ACC112 (cell line): ENCODE measurements around the gene NYNRIN.
"Not testable (repeated sequence)": the region's sequence is repeated elsewhere in the genome, so short reads cannot be mapped to it uniquely, and the experiment has no call there.

Experiments used
- H2AFZ ChIP-seq: fragments of 200-600 bp; sonication (generic); one replicate; pipeline ENCODE4 v1.6.0; 2017; ENCODE audit warnings: antibody characterized with exemption, low read length; ENCODE audit not compliant: unreplicated experiment
- H3K27ac ChIP-seq: fragments of 200-600 bp; sonication (generic); 2 replicates; pipeline ENCODE4 v1.5.1; 2014; ENCODE audit warnings: low read depth, mild to moderate bottlenecking, antibody characterized with exemption, low read length, moderate library complexity
- H3K27me3 ChIP-seq: fragments of 200-600 bp; sonication (generic); 2 replicates; pipeline ENCODE4 v1.6.1; 2014; ENCODE audit warnings: mild to moderate bottlenecking, antibody characterized with exemption, low read length, moderate library complexity, mixed read lengths; ENCODE audit not compliant: insufficient read depth
- H3K36me3 ChIP-seq: fragments of 200-600 bp; sonication (generic); 2 replicates; pipeline ENCODE4 v1.6.1; 2016; ENCODE audit warnings: mild to moderate bottlenecking, antibody characterized with exemption, low read length, moderate library complexity, mixed read lengths; ENCODE audit not compliant: insufficient read depth
- H3K4me1 ChIP-seq: fragments of 200-600 bp; sonication (generic); one replicate; pipeline ENCODE4 v1.6.1; 2016; ENCODE audit warnings: low read length, mixed read lengths; ENCODE audit not compliant: insufficient read depth, unreplicated experiment, control insufficient read depth
- H3K4me3 ChIP-seq: fragments of 200-600 bp; sonication (generic); 2 replicates; pipeline ENCODE4 v1.5.1; 2014; ENCODE audit warnings: mild to moderate bottlenecking, low read depth, low read length
- H3K79me2 ChIP-seq: fragments of 200-600 bp; sonication (generic); one replicate; pipeline ENCODE4 v1.6.0; 2016; ENCODE audit warnings: low read length; ENCODE audit not compliant: control insufficient read depth, unreplicated experiment, insufficient read depth

NYNRIN gene

DNA sequence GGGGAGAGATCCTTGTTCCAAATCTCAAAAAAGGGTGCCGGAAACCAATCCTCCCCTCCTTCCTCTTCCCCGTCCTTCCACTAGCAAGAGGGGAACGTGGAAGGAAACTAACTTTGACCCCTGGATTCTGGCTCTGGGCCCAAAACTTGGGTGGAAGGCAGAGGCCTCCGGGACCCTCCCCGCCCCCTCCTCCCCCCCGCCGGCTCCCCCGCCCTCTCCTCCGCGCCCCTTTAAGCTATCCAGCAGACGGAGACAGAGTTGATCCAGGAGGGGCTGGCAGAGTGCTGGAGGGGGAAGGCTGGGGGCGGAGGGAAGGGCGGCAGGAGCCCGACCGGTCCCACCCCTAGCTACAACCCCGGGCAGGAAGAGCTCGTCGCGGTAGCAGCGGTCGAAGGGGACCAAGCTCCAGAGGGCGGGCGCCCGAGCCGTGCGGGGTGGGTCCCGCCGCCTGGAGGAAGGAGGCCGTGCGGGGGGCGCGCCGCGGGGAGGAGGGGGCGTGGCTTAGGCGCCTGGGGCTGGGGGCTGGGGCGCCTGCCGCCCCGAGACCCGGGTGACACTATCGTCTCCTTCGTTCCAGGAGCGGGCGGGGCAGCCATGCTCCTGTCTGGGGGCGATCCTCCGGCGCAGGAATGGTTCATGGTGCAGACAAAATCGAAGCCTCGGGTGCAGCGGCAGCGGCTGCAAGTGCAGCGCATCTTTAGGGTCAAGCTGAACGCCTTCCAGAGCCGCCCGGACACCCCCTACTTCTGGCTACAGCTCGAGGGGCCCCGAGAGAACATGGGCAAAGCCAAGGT is at the start of gene NYNRIN:
Gene NYNRIN, plus strand, starts transcription at position 351 of the 794 bp plus-strand sequence. Its CDS starts 244 bp downstream, at position 595.
- H3K27ac ChIP-seq: no peak within 1 kb of the TSS
- H3K4me1 ChIP-seq: peaks cover 17% of the 10 kb centered on the region
- peak within 1 kb of the TSS; percentile 74 for H2AFZ ChIP-seq
- H3K27me3 ChIP-seq: no peaks in the 10 kb centered on the region
- peak within 1 kb of the TSS; percentile 90 for H3K4me3 ChIP-seq
- no peaks in the 10 kb centered on the region for H3K79me2 ChIP-seq
- no peaks in the 10 kb centered on the region for H3K36me3 ChIP-seq

GRCh38 chr14:24349742-24350141 is 49.1 kb upstream of the NYNRIN start:
- Histone ChIP-seq H2AFZ (no peak overlapping the region), H3K36me3 (no peaks in the 10 kb centered on the region), H3K4me3 (no peak overlapping the region), H3K27ac (no peak overlapping the region), H3K27me3 (no peaks in the 10 kb centered on the region), H3K79me2 (no peaks in the 10 kb centered on the region), H3K4me1 (peaks cover 11% of the 10 kb centered on the region)

DNA sequence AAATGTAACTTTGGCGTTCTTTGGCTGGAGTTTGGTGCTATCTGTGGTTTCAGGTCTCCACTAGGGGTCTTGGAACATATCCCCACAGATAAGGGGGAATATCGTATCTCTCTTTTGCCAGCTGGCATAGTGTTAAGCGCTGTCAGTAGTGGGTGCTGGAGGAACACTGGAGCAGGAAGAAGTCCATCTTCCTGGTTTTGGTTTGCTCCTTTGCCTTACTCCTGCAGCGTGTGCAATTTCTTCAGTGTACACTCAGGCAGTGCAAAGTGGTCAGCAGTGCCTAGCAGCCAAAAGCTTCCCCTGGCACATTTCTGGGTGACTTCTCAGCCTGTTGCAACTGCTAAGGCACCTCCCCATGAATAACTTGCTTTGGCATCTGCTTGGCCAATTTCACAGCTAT is 47.3 kb upstream of the NYNRIN start:
- no peak overlapping the region for H2AFZ ChIP-seq
- H3K4me3 ChIP-seq: no peak overlapping the region
- no peaks in the 10 kb centered on the region for H3K79me2 ChIP-seq
- H3K4me1 ChIP-seq: peaks cover 11% of the 10 kb centered on the region
- H3K36me3 ChIP-seq: no peaks in the 10 kb centered on the region
- H3K27me3 ChIP-seq: no peaks in the 10 kb centered on the region
- H3K27ac ChIP-seq: no peak overlapping the region

GRCh38 chr14:24353559-24354481 is 45.0 kb upstream of the NYNRIN start:
- Histone ChIP-seq H3K4me1 (peaks cover 11% of the 10 kb centered on the region), H3K27me3 (no peaks in the 10 kb centered on the region), H3K27ac (peak overlapping the region; percentile 51), H3K4me3 (no peak overlapping the region), H2AFZ (no peak overlapping the region), H3K36me3 (no peaks in the 10 kb centered on the region), H3K79me2 (no peaks in the 10 kb centered on the region)

DNA sequence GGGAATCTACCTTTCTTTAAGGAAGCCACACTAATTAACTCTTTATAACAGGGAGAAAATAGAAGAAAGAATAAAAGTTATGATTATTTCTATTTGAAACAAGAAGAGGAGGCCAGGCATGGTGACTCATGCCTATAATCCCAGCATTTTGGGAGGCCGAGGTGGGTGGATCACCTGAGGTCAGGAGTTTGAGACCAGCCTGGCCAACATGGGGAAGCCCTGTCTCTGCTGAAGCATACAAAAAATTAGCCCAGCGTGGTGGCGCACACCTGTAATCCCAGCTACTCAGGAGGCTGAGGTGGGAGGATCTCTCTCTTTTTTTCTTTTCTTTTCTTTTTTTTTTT is 44.3 kb upstream of the NYNRIN start:
- not testable (repeated sequence) for H3K4me3 ChIP-seq, H3K36me3 ChIP-seq, H2AFZ ChIP-seq, H3K27me3 ChIP-seq, H3K79me2 ChIP-seq
- H3K4me1 ChIP-seq: peaks cover 11% of the 10 kb centered on the region
- peak overlapping the region; percentile 51 for H3K27ac ChIP-seq

DNA sequence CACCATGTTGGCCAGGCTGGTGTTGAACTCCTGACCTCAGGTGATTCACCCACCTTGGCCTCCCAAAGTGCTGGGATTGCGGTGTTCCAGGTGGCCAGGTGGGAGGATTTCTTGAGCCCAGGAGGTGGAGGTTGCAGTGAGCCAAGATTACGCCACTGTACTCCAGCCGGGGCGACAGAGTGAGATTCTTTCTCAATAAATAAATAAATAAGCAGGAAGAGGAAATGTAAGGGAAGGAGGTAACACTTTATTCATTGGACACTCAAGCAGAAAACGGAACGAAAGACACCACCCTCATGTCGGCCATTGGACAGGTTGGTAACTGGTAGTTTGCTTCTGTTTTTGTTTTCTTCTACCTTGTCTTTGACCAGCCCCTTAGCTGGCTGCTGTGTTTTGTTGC is 43.8 kb upstream of the NYNRIN start:
- Histone ChIP-seq H3K27me3 (no peaks in the 10 kb centered on the region), H2AFZ (no peak overlapping the region), H3K4me3 (no peak overlapping the region), H3K27ac (no peak overlapping the region), H3K79me2 (no peaks in the 10 kb centered on the region), H3K36me3 (no peaks in the 10 kb centered on the region), H3K4me1 (peaks cover 11% of the 10 kb centered on the region)

DNA sequence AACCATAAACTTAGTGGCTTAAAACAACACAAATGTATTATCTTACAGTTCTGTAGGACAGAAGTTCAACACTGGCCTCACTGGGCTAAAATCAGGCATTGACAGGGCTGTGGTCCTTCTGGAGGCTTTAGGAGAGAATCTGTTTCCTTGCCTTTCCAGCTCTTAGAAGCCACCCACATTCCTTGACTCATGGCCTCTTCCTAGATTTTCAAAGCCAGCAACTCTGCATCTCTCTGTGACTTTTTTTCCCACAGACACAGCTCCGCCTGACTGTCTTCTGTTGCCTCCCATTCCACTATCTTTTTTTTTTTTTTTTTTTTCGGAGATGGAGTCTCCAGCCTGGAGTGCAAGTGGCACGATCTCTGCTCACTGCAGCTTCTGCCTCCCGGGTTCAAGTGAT is 42.6 kb upstream of the NYNRIN start:
- Histone ChIP-seq H3K4me1 (peaks cover 11% of the 10 kb centered on the region), H2AFZ (no peak overlapping the region), H3K27me3 (no peaks in the 10 kb centered on the region), H3K27ac (no peak overlapping the region), H3K79me2 (no peaks in the 10 kb centered on the region), H3K4me3 (no peak overlapping the region), H3K36me3 (no peaks in the 10 kb centered on the region)

DNA sequence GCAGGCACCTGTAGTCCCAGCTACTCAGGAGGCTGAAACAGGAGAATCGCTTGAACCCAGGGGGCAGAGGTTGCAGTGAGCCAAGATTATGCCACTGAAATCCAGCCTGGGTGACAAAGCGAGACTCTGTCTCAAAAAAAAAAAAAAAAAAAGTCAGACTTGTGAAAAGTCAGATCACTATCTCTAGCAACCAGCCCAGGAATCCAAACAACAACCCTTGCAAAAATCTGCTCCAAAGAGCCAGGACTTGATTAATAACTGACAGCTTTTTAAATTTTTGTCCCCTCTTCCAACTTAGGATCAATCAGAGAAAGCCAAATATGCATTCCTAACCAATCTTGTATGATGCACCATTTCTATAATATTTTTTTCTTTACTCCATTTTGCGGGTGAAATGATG is 38.5 kb upstream of the NYNRIN start:
- Histone ChIP-seq H3K36me3 (no peaks in the 10 kb centered on the region), H3K27ac (no peak overlapping the region), H3K4me1 (peaks cover 6% of the 10 kb centered on the region), H3K27me3 (no peaks in the 10 kb centered on the region), H3K4me3 (no peak overlapping the region), H3K79me2 (no peaks in the 10 kb centered on the region), H2AFZ (no peak overlapping the region)

DNA sequence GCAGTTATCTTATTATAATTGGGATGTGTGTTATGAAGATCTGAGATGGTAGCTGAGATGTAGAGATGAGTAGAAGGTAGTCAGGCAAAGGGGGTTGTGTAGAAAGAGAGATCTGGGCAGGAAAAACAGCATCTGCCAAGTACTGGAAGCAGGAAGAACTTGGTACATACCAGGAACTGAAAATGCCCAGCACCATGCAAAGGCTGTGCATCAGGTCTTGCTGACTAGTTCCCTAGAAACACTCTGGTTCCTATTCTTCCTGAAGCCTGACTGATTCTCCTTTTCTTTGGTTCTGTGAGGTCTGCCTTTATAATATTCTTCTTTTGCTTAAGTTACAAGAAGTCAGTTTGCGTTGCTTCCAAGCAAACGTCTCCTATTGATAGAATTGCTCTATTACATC is 37.5 kb upstream of the NYNRIN start:
- peaks cover 11% of the 10 kb centered on the region for H3K4me1 ChIP-seq
- H3K27ac ChIP-seq: no peak overlapping the region
- H3K27me3 ChIP-seq: no peaks in the 10 kb centered on the region
- H3K4me3 ChIP-seq: no peak overlapping the region
- H2AFZ ChIP-seq: no peak overlapping the region
- no peaks in the 10 kb centered on the region for H3K36me3 ChIP-seq
- no peaks in the 10 kb centered on the region for H3K79me2 ChIP-seq

GRCh38 chr14:24362241-24362960 is 36.4 kb upstream of the NYNRIN start:
- H3K36me3 ChIP-seq: no peaks in the 10 kb centered on the region
- no peaks in the 10 kb centered on the region for H3K79me2 ChIP-seq
- H2AFZ ChIP-seq: no peak overlapping the region
- no peaks in the 10 kb centered on the region for H3K27me3 ChIP-seq
- no peak overlapping the region for H3K4me3 ChIP-seq
- H3K27ac ChIP-seq: no peak overlapping the region
- peaks cover 16% of the 10 kb centered on the region for H3K4me1 ChIP-seq
